ENCODE data around the gene CBLN3.

DNA sequence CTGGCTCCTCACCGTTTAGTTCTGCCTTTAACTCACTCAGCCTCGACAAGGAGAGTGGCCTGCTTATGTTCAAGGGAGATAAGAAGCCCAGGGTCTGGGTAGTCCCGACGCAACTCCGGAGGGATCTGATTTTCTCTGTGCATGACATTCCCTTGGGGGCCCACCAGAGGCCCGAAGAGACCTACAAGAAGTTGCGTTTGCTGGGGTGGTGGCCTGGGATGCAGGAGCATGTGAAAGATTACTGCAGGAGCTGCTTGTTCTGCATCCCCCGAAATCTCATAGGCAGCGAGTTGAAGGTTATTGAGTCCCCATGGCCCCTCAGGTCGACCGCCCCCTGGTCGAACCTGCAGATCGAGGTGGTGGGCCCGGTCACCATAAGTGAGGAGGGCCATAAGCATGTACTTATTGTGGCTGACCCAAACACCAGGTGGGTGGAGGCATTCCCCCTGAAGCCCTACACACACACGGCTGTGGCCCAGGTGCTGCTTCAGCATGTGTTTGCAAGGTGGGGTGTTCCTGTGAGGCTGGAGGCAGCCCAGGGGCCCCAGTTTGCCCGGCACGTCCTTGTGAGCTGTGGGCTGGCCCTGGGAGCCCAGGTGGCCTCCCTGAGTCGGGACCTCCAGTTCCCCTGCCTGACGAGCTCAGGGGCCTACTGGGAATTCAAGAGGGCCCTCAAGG, 13.1 kb downstream of the CBLN3 start:
- TF ChIP-seq, protein P1, sequence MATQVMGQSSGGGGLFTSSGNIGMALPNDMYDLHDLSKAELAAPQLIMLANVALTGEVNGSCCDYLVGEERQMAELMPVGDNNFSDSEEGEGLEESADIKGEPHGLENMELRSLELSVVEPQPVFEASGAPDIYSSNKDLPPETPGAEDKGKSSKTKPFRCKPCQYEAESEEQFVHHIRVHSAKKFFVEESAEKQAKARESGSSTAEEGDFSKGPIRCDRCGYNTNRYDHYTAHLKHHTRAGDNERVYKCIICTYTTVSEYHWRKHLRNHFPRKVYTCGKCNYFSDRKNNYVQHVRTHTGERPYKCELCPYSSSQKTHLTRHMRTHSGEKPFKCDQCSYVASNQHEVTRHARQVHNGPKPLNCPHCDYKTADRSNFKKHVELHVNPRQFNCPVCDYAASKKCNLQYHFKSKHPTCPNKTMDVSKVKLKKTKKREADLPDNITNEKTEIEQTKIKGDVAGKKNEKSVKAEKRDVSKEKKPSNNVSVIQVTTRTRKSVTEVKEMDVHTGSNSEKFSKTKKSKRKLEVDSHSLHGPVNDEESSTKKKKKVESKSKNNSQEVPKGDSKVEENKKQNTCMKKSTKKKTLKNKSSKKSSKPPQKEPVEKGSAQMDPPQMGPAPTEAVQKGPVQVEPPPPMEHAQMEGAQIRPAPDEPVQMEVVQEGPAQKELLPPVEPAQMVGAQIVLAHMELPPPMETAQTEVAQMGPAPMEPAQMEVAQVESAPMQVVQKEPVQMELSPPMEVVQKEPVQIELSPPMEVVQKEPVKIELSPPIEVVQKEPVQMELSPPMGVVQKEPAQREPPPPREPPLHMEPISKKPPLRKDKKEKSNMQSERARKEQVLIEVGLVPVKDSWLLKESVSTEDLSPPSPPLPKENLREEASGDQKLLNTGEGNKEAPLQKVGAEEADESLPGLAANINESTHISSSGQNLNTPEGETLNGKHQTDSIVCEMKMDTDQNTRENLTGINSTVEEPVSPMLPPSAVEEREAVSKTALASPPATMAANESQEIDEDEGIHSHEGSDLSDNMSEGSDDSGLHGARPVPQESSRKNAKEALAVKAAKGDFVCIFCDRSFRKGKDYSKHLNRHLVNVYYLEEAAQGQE (IDR thresholded peaks at IDR 0.05; ENCODE audit: low read depth) = no peak
- TF ChIP-seq, protein P2, sequence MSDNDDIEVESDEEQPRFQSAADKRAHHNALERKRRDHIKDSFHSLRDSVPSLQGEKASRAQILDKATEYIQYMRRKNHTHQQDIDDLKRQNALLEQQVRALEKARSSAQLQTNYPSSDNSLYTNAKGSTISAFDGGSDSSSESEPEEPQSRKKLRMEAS (IDR thresholded peaks at IDR 0.05) = no peak
- no peak for TF ChIP-seq RAD21 (IDR thresholded peaks at IDR 0.05; ENCODE audit: low read depth)
- no peak for TF ChIP-seq YY1 (IDR thresholded peaks at IDR 0.05; ENCODE audit: low read depth)
- no peak for TF ChIP-seq FOXM1 (IDR thresholded peaks at IDR 0.05; ENCODE audit: borderline replicate concordance, low read depth)
- no peak for TF ChIP-seq TAF1 (IDR thresholded peaks at IDR 0.05; ENCODE audit: low read depth)
- TF ChIP-seq, protein P3, sequence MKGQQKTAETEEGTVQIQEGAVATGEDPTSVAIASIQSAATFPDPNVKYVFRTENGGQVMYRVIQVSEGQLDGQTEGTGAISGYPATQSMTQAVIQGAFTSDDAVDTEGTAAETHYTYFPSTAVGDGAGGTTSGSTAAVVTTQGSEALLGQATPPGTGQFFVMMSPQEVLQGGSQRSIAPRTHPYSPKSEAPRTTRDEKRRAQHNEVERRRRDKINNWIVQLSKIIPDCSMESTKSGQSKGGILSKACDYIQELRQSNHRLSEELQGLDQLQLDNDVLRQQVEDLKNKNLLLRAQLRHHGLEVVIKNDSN (IDR thresholded peaks at IDR 0.05) = no peak
- TF ChIP-seq TCF12 (IDR thresholded peaks at IDR 0.05; ENCODE audit: low read depth) = no peak
- no peak for TF ChIP-seq CREB1 (IDR thresholded peaks at IDR 0.05; ENCODE audit: low read depth)
- no peak for TF ChIP-seq CEBPB (IDR thresholded peaks at IDR 0.05)
